ENCODE results near the gene ELOVL7. TPM values are rescaled to one million over a fixed set of nuclear protein-coding genes. Genes with fewer than 3 reads are reported as not detected.

ELOVL7 gene
- total and polyA plus RNA-seq, 2 donors (not counting 1 experiment from before 2014, with no cell fraction given) = 0.21 to 0.54 TPM

GRCh38 chr5:60802986-60803385 lies 41.1 kb downstream of the ELOVL7 start:
- H3K9me3 Mint-ChIP-seq (ENCODE audit: insufficient read depth) = no peaks in the 10 kb centered on the region
- no peaks in the 10 kb centered on the region for H3K27me3 Mint-ChIP-seq
- H3K4me1 Mint-ChIP-seq = no peaks in the 10 kb centered on the region
- Histone ChIP-seq H3K9me3 (ENCODE audit: control extremely low read depth in 1 of 3, control insufficient read depth in 2 of 3, insufficient read depth in 1 of 3, low read length in 2 of 3) (peaks cover 0 to 3% (median 0%) of the 10 kb centered on the region in 3 donors), H4K20me1 (ENCODE audit: control insufficient read depth, insufficient read depth, low read length, poor library complexity, severe bottlenecking) (no peaks in the 10 kb centered on the region), H3K4me3 (ENCODE audit: control extremely low read depth in 1 of 5, extremely low read depth in 1 of 5, insufficient read depth in 1 of 5, low read depth in 2 of 5, low read length in 4 of 5) (no peak overlapping the region), H3K4me1 (ENCODE audit: control insufficient read depth in 2 of 2, insufficient read depth in 2 of 2, low read length in 2 of 2) (no peaks in the 10 kb centered on the region), H3K27me3 (replicated peaks in 1 of 4; ENCODE audit: control extremely low read depth in 1 of 4, control insufficient read depth in 3 of 4, insufficient read depth in 4 of 4, low read length in 3 of 4) (no peaks in the 10 kb centered on the region), H3K4me2 (replicated peaks; ENCODE audit: low read depth, low read length, poor library complexity, severe bottlenecking) (no peak overlapping the region), H3K36me3 (replicated peaks in 1 of 2; ENCODE audit: control extremely low read depth in 1 of 2, control insufficient read depth in 1 of 2, extremely low read depth in 1 of 2, insufficient read depth in 2 of 2, low read length in 1 of 2) (no peaks in the 10 kb centered on the region), H2AFZ (ENCODE audit: insufficient read depth, low read depth, low read length, poor library complexity, severe bottlenecking) (no peak overlapping the region), H3K27ac (ENCODE audit: low read length in 2 of 2) (no peak overlapping the region), H3K79me2 (ENCODE audit: control insufficient read depth, insufficient read depth, low read length) (no peaks in the 10 kb centered on the region), H3K9ac (ENCODE audit: low read length) (no peak overlapping the region)
- WGBS (ENCODE audit: insufficient coverage) = no CpG with 5 or more reads among the region's 1 CpG
- ATAC-seq (ENCODE audit: low read depth) = no peak
- intact Hi-C loops (cut with micrococcal nuclease) = no loop called here
- ChIA-PET POLR2A (no interaction called here), CTCF (no interaction called here)
- no peak overlapping the region for H3K4me3 Mint-ChIP-seq
- no peak overlapping the region for H3K27ac Mint-ChIP-seq
- no peak for DNase-seq
- no peak for TF ChIP-seq EZH2 (IDR thresholded peaks at IDR 0.05; ENCODE audit: borderline replicate concordance, insufficient read depth, low read depth, low read length, poor library complexity, severe bottlenecking)
- TF ChIP-seq, protein P1, sequence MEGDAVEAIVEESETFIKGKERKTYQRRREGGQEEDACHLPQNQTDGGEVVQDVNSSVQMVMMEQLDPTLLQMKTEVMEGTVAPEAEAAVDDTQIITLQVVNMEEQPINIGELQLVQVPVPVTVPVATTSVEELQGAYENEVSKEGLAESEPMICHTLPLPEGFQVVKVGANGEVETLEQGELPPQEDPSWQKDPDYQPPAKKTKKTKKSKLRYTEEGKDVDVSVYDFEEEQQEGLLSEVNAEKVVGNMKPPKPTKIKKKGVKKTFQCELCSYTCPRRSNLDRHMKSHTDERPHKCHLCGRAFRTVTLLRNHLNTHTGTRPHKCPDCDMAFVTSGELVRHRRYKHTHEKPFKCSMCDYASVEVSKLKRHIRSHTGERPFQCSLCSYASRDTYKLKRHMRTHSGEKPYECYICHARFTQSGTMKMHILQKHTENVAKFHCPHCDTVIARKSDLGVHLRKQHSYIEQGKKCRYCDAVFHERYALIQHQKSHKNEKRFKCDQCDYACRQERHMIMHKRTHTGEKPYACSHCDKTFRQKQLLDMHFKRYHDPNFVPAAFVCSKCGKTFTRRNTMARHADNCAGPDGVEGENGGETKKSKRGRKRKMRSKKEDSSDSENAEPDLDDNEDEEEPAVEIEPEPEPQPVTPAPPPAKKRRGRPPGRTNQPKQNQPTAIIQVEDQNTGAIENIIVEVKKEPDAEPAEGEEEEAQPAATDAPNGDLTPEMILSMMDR (IDR thresholded peaks at IDR 0.05) = no peak

- H3K4me3 Mint-ChIP-seq = no peak overlapping the region
- no peak for ATAC-seq (ENCODE audit: low read depth)
- H3K27ac Mint-ChIP-seq = no peak overlapping the region
Observed at GRCh38 chr5:60802226-60802625, 41.8 kb downstream of the ELOVL7 start.

More at GRCh38 chr5:60802226-60802625, 41.8 kb downstream of the ELOVL7 start:
- H3K4me3 ChIP-seq (ENCODE audit: control extremely low read depth in 1 of 5, extremely low read depth in 1 of 5, insufficient read depth in 1 of 5, low read depth in 2 of 5, low read length in 4 of 5) = no peak overlapping the region
- no peak overlapping the region for H2AFZ ChIP-seq (ENCODE audit: insufficient read depth, low read depth, low read length, poor library complexity, severe bottlenecking)
- POLR2A ChIA-PET = no interaction called here
- no peaks in the 10 kb centered on the region for H3K27me3 ChIP-seq (replicated peaks in 1 of 4; ENCODE audit: control extremely low read depth in 1 of 4, control insufficient read depth in 3 of 4, insufficient read depth in 4 of 4, low read length in 3 of 4)
- no peaks in the 10 kb centered on the region for H3K4me1 ChIP-seq (ENCODE audit: control insufficient read depth in 2 of 2, insufficient read depth in 2 of 2, low read length in 2 of 2)
- no peak overlapping the region for H3K27ac ChIP-seq (ENCODE audit: low read length in 2 of 2)
- 100% methylated on average over 1 of the region's 2 CpGs for WGBS (ENCODE audit: insufficient coverage)
- H3K79me2 ChIP-seq (ENCODE audit: control insufficient read depth, insufficient read depth, low read length) = no peaks in the 10 kb centered on the region
- no peak for TF ChIP-seq EZH2 (IDR thresholded peaks at IDR 0.05; ENCODE audit: borderline replicate concordance, insufficient read depth, low read depth, low read length, poor library complexity, severe bottlenecking)
- TF ChIP-seq, protein P1 (IDR thresholded peaks at IDR 0.05) = no peak
- Mint-ChIP-seq H3K27me3 (no peaks in the 10 kb centered on the region), H3K9me3 (ENCODE audit: insufficient read depth) (no peaks in the 10 kb centered on the region), H3K4me1 (no peaks in the 10 kb centered on the region)
- intact Hi-C loops (cut with micrococcal nuclease) = no loop called here
- CTCF ChIA-PET = no interaction called here
- H3K36me3 ChIP-seq (replicated peaks in 1 of 2; ENCODE audit: control extremely low read depth in 1 of 2, control insufficient read depth in 1 of 2, extremely low read depth in 1 of 2, insufficient read depth in 2 of 2, low read length in 1 of 2) = no peaks in the 10 kb centered on the region
- H3K4me2 ChIP-seq (replicated peaks; ENCODE audit: low read depth, low read length, poor library complexity, severe bottlenecking) = no peak overlapping the region
- no peaks in the 10 kb centered on the region for H4K20me1 ChIP-seq (ENCODE audit: control insufficient read depth, insufficient read depth, low read length, poor library complexity, severe bottlenecking)
- no peak overlapping the region for H3K9ac ChIP-seq (ENCODE audit: low read length)
- H3K9me3 ChIP-seq (ENCODE audit: control extremely low read depth in 1 of 3, control insufficient read depth in 2 of 3, insufficient read depth in 1 of 3, low read length in 2 of 3) = peaks cover 0 to 3% (median 0%) of the 10 kb centered on the region in 3 donors
- no peak for DNase-seq
